Hepatocyte (in vitro differentiated cells): Measurements from ENCODE around the gene CDYL.

Source experiments
- EZH2 ChIP-seq: fragments of 200-600 bp; sonication (generic); IDR thresholded peaks from 2 replicates; pipeline ENCODE4 v1.6.1; 2016; ENCODE audit warnings: antibody characterized with exemption, mild to moderate bottlenecking, borderline replicate concordance
- EZH2phosphoT487 ChIP-seq: fragments of 200-600 bp; sonication (generic); IDR thresholded peaks from one replicate; pipeline ENCODE4 v1.6.1; 2018; ENCODE audit warnings: antibody characterized with exemption, mild to moderate bottlenecking, low read depth, moderate library complexity; ENCODE audit not compliant: unreplicated experiment, severe bottlenecking
- TF ChIP-seq, protein P1 (sequence below): fragments of 200-600 bp; sonication (generic); IDR thresholded peaks from 2 replicates; pipeline ENCODE4 v1.5.1; 2016; ENCODE audit warnings: antibody characterized with exemption, mild to moderate bottlenecking; ENCODE audit not compliant: poor library complexity

DNA sequence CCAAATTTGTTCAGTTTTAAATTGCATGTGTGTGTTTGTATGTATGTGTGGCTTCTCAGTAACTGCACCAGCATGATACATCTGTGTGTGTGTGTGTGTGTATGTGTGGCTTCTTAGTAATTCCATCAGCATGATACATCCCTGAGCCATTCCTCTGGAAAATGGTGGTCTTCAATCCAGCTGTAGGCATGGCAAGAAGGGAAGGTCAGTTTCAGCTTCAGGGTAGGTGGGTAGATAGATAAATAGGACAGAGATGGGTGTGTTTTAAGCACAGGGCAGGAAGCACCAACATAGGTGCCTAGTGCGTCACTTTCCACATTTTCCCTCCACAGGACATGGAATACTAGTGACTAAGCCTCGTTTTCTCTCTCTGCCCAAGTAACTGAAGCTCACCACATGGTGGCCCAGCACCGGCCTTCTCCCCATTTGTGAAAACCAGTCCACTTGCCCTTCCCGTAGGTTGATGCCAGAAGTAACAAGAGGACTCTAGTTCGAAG, 144.8 kb downstream of the CDYL start:
- TF ChIP-seq, protein P1, sequence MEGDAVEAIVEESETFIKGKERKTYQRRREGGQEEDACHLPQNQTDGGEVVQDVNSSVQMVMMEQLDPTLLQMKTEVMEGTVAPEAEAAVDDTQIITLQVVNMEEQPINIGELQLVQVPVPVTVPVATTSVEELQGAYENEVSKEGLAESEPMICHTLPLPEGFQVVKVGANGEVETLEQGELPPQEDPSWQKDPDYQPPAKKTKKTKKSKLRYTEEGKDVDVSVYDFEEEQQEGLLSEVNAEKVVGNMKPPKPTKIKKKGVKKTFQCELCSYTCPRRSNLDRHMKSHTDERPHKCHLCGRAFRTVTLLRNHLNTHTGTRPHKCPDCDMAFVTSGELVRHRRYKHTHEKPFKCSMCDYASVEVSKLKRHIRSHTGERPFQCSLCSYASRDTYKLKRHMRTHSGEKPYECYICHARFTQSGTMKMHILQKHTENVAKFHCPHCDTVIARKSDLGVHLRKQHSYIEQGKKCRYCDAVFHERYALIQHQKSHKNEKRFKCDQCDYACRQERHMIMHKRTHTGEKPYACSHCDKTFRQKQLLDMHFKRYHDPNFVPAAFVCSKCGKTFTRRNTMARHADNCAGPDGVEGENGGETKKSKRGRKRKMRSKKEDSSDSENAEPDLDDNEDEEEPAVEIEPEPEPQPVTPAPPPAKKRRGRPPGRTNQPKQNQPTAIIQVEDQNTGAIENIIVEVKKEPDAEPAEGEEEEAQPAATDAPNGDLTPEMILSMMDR = no peak
- TF ChIP-seq EZH2 = no peak
- no peak for TF ChIP-seq EZH2phosphoT487
